BJ (cell line): Measurements from ENCODE around the gene SPG7. TPM values are rescaled to one million over a fixed set of nuclear protein-coding genes. Genes with fewer than 3 reads are reported as not detected.
A peak's percentile ranks its signal among the peaks of the same experiment; 100 is the strongest.

ENCODE experiments used
- CTCF ChIA-PET: fragments of 350-600 bp; formaldehyde crosslinking; extraction: SDS; loops from one replicate; lab custom pipeline; 2021; ENCODE audit warnings: antibody characterized with exemption, inconsistent platforms; lab: Yijun Ruan, JAX
- POLR2A ChIA-PET: fragments of 300-600 bp; sonication (Branson Sonifier 250); formaldehyde crosslinking; extraction: SDS; loops from one replicate; lab custom pipeline; 2021; ENCODE audit warnings: antibody characterized with exemption; lab: Charles Lee
- DNase-seq: peaks from one replicate; pipeline ENCODE4 v3.0.0-alpha.2; 2011; ENCODE audit warnings: low read depth
- H3K27me3 ChIP-seq: 2 replicates; pipeline ENCODE4 v1.6.0; 2011; ENCODE audit warnings: low read length; ENCODE audit not compliant: control insufficient read depth, insufficient read depth
- H3K36me3 ChIP-seq: 2 replicates; pipeline ENCODE4 v1.5.1; 2011; ENCODE audit warnings: low read length; ENCODE audit not compliant: control insufficient read depth, insufficient read depth
- H3K4me3 ChIP-seq: 2 replicates; pipeline ENCODE4 v1.5.1; 2011; ENCODE audit warnings: low read depth, mild to moderate bottlenecking, control low read depth, low read length
- polyA plus RNA-seq: library from polyadenylated mRNA; depleted of rRNA; stranded (reverse); fragments of >200 nt; gene quantifications from 2 replicates; pipeline ENCODE4 v1.2.3, GENCODE V29; 2011
- TF ChIP-seq, protein P1 (sequence below): IDR thresholded peaks from 2 replicates; pipeline ENCODE4 v1.5.1; 2011; ENCODE audit warnings: low read depth, mild to moderate bottlenecking, control low read depth, inconsistent platforms, low read length, moderate library complexity; ENCODE audit not compliant: insufficient read depth

SPG7 gene
- polyA plus RNA-seq, 1 experiment: 45.0 TPM

DNA sequence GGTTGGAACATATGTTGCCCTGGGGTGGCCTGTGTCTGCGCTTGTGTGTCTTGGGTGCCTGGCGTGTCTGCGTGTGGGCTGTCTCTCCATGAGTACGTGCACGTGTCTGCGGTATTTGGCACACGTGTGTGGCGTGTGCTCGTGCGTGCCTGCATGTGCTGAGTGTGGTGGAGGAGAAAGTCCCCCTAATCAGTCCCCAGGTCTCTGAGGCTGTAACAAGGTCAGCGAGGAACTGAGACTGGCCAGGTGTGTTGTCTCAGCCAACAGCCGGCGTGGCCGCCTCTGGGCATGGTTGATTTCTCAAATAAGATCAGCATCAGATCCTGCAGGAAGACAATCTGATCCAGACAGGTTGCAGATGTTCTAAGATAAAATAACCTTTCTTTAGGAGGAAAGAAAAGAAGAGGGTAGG, 63.9 kb downstream of the SPG7 start:
- CTCF ChIA-PET: interaction anchor here (1.0 to 1.1 kb wide), 2 partner anchors 9 to 69 kb away, joined by 4 to 7 read pairs; no protein-coding TSS in a partner anchor
- TF ChIP-seq, protein P1, sequence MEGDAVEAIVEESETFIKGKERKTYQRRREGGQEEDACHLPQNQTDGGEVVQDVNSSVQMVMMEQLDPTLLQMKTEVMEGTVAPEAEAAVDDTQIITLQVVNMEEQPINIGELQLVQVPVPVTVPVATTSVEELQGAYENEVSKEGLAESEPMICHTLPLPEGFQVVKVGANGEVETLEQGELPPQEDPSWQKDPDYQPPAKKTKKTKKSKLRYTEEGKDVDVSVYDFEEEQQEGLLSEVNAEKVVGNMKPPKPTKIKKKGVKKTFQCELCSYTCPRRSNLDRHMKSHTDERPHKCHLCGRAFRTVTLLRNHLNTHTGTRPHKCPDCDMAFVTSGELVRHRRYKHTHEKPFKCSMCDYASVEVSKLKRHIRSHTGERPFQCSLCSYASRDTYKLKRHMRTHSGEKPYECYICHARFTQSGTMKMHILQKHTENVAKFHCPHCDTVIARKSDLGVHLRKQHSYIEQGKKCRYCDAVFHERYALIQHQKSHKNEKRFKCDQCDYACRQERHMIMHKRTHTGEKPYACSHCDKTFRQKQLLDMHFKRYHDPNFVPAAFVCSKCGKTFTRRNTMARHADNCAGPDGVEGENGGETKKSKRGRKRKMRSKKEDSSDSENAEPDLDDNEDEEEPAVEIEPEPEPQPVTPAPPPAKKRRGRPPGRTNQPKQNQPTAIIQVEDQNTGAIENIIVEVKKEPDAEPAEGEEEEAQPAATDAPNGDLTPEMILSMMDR: no peak
- Histone ChIP-seq H3K27me3 (no peaks in the 10 kb centered on the region), H3K4me3 (no peak overlapping the region), H3K36me3 (no peaks in the 10 kb centered on the region)
- no peak for DNase-seq
- POLR2A ChIA-PET: no interaction called here

DNA sequence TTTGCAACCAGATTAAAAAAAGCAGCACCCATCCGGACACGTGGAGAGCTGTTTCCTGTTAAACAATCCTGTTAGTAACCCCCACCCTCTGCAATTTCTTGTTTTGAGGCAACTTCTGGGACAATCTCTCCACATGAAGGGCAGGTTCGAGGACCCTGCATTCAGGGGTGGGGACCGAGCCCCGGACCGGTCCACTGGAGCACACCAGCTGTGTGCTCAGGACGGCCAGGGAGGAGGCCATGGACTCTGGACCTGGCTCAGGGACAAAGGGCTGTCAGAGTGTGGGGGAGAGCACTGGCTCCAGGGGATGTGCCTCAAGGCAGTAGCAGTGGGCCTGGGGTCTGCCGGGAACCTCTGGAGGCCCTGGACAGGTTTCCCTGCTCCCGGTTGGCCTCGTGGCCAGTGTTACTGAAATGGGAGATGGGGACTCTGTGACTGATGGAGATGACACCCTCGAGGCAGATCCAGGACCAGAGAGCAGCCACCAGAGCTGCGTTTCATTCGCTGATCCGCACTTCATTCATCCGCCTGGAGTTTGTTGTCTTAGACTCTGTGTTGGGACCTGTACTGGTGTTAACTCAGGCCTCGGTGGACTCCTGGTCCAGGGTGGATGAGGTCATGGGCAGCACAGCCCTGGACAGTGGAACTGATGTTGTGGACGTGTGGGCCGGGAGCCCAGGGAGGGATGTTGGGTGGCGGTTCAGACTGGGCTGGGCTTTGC, 64.4 kb downstream of the SPG7 start:
- no peaks in the 10 kb centered on the region for H3K36me3 ChIP-seq
- CTCF ChIA-PET: interaction anchor here (1.0 to 1.1 kb wide), 2 partner anchors 9 to 68 kb away, joined by 4 to 7 read pairs; no protein-coding TSS in a partner anchor
- H3K4me3 ChIP-seq: no peak overlapping the region
- TF ChIP-seq, protein P1: no peak
- no peaks in the 10 kb centered on the region for H3K27me3 ChIP-seq
- POLR2A ChIA-PET: no interaction called here
- DNase-seq: no peak

- no peak for DNase-seq
- H3K4me3 ChIP-seq: no peak overlapping the region
- ChIA-PET CTCF (interaction anchor here (0.6 to 1.0 kb wide), 9 partner anchors 19 to 97 kb away, joined by 3 to 8 read pairs (median 3); no protein-coding TSS in a partner anchor), POLR2A (no interaction called here)
- TF ChIP-seq, protein P1: no peak
- no peaks in the 10 kb centered on the region for H3K36me3 ChIP-seq
- no peaks in the 10 kb centered on the region for H3K27me3 ChIP-seq
Measured at GRCh38 chr16:89573826-89574680, 65.8 kb downstream of the SPG7 start.

DNA sequence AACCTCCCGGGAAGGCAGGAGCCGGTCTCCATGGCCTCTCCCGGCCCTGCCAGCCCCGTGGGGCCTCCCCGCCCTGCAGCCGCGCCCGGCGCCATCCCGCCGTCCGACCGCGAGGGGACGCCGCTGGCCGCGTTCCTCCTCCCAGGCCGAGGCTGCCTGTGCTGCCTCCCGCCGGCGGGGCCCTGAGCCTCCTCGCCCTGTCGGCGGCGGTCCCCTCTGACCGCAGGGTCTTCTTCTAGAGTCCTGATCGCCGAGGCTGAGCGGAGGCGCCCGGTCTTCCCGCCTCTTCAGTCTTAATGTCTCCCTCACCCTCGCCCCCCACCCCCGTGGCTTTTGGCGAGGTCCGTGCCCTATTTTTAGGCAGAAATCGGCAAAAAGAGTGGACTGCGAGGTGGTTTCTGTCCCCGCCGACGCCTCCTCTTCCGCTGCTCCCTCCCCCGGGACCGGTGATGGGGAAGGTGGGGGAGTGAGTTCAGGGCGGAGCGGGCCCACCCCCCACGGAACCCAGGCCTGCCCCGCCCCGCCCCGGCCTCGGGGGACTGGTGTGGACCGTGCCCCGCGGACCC, 66.6 kb downstream of the SPG7 start:
- Histone ChIP-seq H3K4me3 (peak overlapping the region; percentile 33), H3K36me3 (no peaks in the 10 kb centered on the region), H3K27me3 (no peaks in the 10 kb centered on the region)
- TF ChIP-seq, protein P1: peak; percentile 51
- ChIA-PET POLR2A (no interaction called here), CTCF (interaction anchor here (0.7 to 3.3 kb wide), 9 partner anchors 16 to 286 kb away, joined by 3 to 35 read pairs (median 5); no protein-coding TSS in a partner anchor)
- no peak for DNase-seq
